HEK293 (cell line): Measurements from ENCODE around the gene ERBB2.

Experiments
- TCF7L2 ChIP-seq: IDR thresholded peaks from 2 replicates; pipeline ENCODE4 v1.6.1; 2011; ENCODE audit warnings: low read depth, mild to moderate bottlenecking, inconsistent platforms, low read length, moderate library complexity, borderline replicate concordance
- ZBTB44 ChIP-seq: fragments of 450-650 bp; IDR thresholded peaks from 2 replicates; pipeline ENCODE4 v1.5.1; 2018; ENCODE audit warnings: missing biosample characterization, mild to moderate bottlenecking, missing genetic modification characterization
- ZNF148 ChIP-seq: fragments of 450-650 bp; formaldehyde crosslinking; IDR thresholded peaks from 2 replicates; pipeline ENCODE4 v1.5.0; 2017; ENCODE audit warnings: missing biosample characterization, missing genetic modification characterization, borderline replicate concordance
- ZNF155 ChIP-seq: fragments of 450-650 bp; formaldehyde crosslinking; IDR thresholded peaks from 2 replicates; pipeline ENCODE4 v1.5.1; 2016; ENCODE audit warnings: missing biosample characterization, missing genetic modification characterization
- ZNF18 ChIP-seq: fragments of 450-650 bp; formaldehyde crosslinking; IDR thresholded peaks from 2 replicates; pipeline ENCODE4 v1.5.1; 2016; ENCODE audit warnings: missing biosample characterization, missing genetic modification characterization
- ZNF239 ChIP-seq: fragments of 450-650 bp; formaldehyde crosslinking; IDR thresholded peaks from 2 replicates; pipeline ENCODE4 v1.5.1; 2016; ENCODE audit warnings: missing biosample characterization, missing genetic modification characterization
- ZNF423 ChIP-seq: fragments of 450-650 bp; formaldehyde crosslinking; IDR thresholded peaks from 2 replicates; pipeline ENCODE4 v1.5.1; 2016; ENCODE audit warnings: missing biosample characterization, missing genetic modification characterization
- ZNF48 ChIP-seq: fragments of 450-650 bp; formaldehyde crosslinking; IDR thresholded peaks from 2 replicates; pipeline ENCODE4 v1.5.1; 2016; ENCODE audit warnings: missing biosample characterization, missing genetic modification characterization
- ZNF600 ChIP-seq: fragments of 450-650 bp; formaldehyde crosslinking; IDR thresholded peaks from 2 replicates; pipeline ENCODE4 v1.5.1; 2016; ENCODE audit warnings: missing biosample characterization, missing genetic modification characterization
- ZNF747 ChIP-seq: fragments of 450-650 bp; formaldehyde crosslinking; IDR thresholded peaks from 2 replicates; pipeline ENCODE4 v1.5.1; 2016; ENCODE audit warnings: missing biosample characterization, missing genetic modification characterization
- ZXDB ChIP-seq: fragments of 450-650 bp; formaldehyde crosslinking; IDR thresholded peaks from 2 replicates; pipeline ENCODE4 v1.5.1; 2016; ENCODE audit warnings: missing biosample characterization, missing genetic modification characterization
- TF ChIP-seq, protein P1 (sequence below): fragments of 450-650 bp; formaldehyde crosslinking; IDR thresholded peaks from 2 replicates; pipeline ENCODE4 v1.5.1; 2016; ENCODE audit warnings: missing biosample characterization, missing genetic modification characterization
- TF ChIP-seq, protein P2 (sequence below): IDR thresholded peaks from 2 replicates; pipeline ENCODE4 v1.6.1; 2011; ENCODE audit warnings: mild to moderate bottlenecking, low read depth, low read length, borderline replicate concordance
- TF ChIP-seq, protein P3 (sequence below): fragments of 450-650 bp; formaldehyde crosslinking; IDR thresholded peaks from 2 replicates; pipeline ENCODE4 v1.5.1; 2017; ENCODE audit warnings: missing biosample characterization, missing genetic modification characterization

DNA sequence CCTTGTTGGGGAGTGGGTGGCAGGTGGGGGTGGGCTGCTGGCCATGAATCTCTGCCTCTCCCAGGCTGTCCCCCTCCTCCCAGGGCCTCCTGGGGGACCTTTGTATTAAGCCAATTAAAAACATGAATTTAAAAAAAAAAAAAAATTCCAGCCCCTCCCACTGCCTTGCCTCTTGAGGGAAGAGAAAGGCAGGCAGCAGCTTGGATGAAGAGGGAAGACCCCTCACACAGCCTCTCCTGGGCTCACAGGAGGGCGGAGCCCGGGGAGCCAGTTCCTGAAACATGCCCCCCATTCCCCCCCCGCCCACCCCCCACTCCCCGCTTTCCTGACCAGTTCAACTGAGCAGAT, 36.5 kb upstream of the ERBB2 start:
- TF ChIP-seq, protein P1, sequence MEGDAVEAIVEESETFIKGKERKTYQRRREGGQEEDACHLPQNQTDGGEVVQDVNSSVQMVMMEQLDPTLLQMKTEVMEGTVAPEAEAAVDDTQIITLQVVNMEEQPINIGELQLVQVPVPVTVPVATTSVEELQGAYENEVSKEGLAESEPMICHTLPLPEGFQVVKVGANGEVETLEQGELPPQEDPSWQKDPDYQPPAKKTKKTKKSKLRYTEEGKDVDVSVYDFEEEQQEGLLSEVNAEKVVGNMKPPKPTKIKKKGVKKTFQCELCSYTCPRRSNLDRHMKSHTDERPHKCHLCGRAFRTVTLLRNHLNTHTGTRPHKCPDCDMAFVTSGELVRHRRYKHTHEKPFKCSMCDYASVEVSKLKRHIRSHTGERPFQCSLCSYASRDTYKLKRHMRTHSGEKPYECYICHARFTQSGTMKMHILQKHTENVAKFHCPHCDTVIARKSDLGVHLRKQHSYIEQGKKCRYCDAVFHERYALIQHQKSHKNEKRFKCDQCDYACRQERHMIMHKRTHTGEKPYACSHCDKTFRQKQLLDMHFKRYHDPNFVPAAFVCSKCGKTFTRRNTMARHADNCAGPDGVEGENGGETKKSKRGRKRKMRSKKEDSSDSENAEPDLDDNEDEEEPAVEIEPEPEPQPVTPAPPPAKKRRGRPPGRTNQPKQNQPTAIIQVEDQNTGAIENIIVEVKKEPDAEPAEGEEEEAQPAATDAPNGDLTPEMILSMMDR (tag by site-specific recombination): no peak
- TF ChIP-seq ZNF423 (tag by site-specific recombination) (no peak), TCF7L2 (no peak), ZXDB (no peak), ZNF747 (tag by site-specific recombination) (no peak), ZNF155 (tag by site-specific recombination) (no peak), ZBTB44 (tag by site-specific recombination) (no peak), ZNF148 (tag by site-specific recombination) (no peak), ZNF48 (tag by site-specific recombination) (no peak), ZNF18 (no peak), ZNF600 (tag by site-specific recombination) (no peak), ZNF239 (tag by site-specific recombination) (no peak)
- TF ChIP-seq, protein P2, sequence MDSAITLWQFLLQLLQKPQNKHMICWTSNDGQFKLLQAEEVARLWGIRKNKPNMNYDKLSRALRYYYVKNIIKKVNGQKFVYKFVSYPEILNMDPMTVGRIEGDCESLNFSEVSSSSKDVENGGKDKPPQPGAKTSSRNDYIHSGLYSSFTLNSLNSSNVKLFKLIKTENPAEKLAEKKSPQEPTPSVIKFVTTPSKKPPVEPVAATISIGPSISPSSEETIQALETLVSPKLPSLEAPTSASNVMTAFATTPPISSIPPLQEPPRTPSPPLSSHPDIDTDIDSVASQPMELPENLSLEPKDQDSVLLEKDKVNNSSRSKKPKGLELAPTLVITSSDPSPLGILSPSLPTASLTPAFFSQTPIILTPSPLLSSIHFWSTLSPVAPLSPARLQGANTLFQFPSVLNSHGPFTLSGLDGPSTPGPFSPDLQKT: no peak
- TF ChIP-seq, protein P3, sequence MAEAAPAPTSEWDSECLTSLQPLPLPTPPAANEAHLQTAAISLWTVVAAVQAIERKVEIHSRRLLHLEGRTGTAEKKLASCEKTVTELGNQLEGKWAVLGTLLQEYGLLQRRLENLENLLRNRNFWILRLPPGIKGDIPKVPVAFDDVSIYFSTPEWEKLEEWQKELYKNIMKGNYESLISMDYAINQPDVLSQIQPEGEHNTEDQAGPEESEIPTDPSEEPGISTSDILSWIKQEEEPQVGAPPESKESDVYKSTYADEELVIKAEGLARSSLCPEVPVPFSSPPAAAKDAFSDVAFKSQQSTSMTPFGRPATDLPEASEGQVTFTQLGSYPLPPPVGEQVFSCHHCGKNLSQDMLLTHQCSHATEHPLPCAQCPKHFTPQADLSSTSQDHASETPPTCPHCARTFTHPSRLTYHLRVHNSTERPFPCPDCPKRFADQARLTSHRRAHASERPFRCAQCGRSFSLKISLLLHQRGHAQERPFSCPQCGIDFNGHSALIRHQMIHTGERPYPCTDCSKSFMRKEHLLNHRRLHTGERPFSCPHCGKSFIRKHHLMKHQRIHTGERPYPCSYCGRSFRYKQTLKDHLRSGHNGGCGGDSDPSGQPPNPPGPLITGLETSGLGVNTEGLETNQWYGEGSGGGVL (tag by site-specific recombination): no peak
